CD4-positive, alpha-beta T cell (primary cell): ENCODE data around the gene AQP5. TPM values are rescaled to one million over a fixed set of nuclear protein-coding genes. Genes with fewer than 3 reads are reported as not detected.

ENCODE experiments used
- ATAC-seq: fragments of 200-7000 bp; cut with Tn5 transposase; one replicate; pipeline ENCODE4 v1.10.0; 2022; ENCODE audit warnings: mild to moderate bottlenecking; ENCODE audit not compliant: poor library complexity
- CTCF ChIA-PET: fragments of 350-600 bp; sonication (Branson Sonifier 250); formaldehyde crosslinking; loops from one replicate; lab custom pipeline; 2021; ENCODE audit warnings: antibody characterized with exemption, inconsistent platforms; lab: Charles Lee
- POLR2A ChIA-PET: fragments of 350-600 bp; sonication (Branson Sonifier 250); formaldehyde crosslinking; loops from one replicate; lab custom pipeline; 2021; ENCODE audit warnings: antibody characterized with exemption, inconsistent platforms; lab: Charles Lee
- DNase-seq, 14 experiments: peaks; one replicate each; pipeline ENCODE4 v3.0.0-alpha.2; 2013 to 2020; ENCODE audit warnings: mixed read lengths in 2 of 14
- H3K27ac ChIP-seq, 2 donors: one replicate each; pipeline versions ENCODE4 v1.5.1 to v1.7.0; 2013; ENCODE audit warnings: low read length in 2 of 2, low read depth in 1 of 2, mild to moderate bottlenecking in 1 of 2
- H3K27me3 ChIP-seq, 2 experiments: 1 replicate in 1 of 2; 2 replicates in 1 of 2; pipeline versions ENCODE4 v1.6.1 to v1.7.0; 2013; ENCODE audit warnings: low read length in 2 of 2, control low read depth in 1 of 2, mild to moderate bottlenecking in 1 of 2, moderate library complexity in 1 of 2; ENCODE audit not compliant: insufficient read depth in 2 of 2, control insufficient read depth in 1 of 2
- H3K36me3 ChIP-seq: one replicate; pipeline ENCODE4 v1.6.1; 2013; ENCODE audit warnings: low read length, control low read depth; ENCODE audit not compliant: insufficient read depth
- H3K4me1 ChIP-seq: one replicate; pipeline ENCODE4 v1.6.1; 2013; ENCODE audit warnings: low read length, control low read depth; ENCODE audit not compliant: insufficient read depth
- H3K4me3 ChIP-seq: one replicate; pipeline ENCODE4 v1.5.1; 2013; ENCODE audit warnings: mild to moderate bottlenecking, low read length, moderate library complexity
- H3K9me3 ChIP-seq, 2 experiments: 1 replicate in 1 of 2; 2 replicates in 1 of 2; pipeline versions ENCODE4 v1.6.1 to v1.7.0; 2013; ENCODE audit warnings: low read length in 2 of 2, mild to moderate bottlenecking in 2 of 2, control low read depth in 1 of 2, moderate library complexity in 1 of 2; ENCODE audit not compliant: control insufficient read depth in 1 of 2, insufficient read depth in 1 of 2
- H3K27ac Mint-ChIP-seq: one replicate; pipeline ENCODE4 v1.8.0; 2020; ENCODE audit warnings: mixed read lengths
- H3K27me3 Mint-ChIP-seq: one replicate; pipeline ENCODE4 v1.8.0; 2021; ENCODE audit warnings: mixed read lengths
- H3K36me3 Mint-ChIP-seq: one replicate; pipeline ENCODE4 v1.8.0; 2021; ENCODE audit warnings: low read depth, mixed read lengths
- H3K4me1 Mint-ChIP-seq: one replicate; pipeline ENCODE4 v1.8.0; 2021; ENCODE audit warnings: low read depth, mixed read lengths
- H3K4me3 Mint-ChIP-seq: one replicate; pipeline ENCODE4 v1.8.0; 2020; ENCODE audit warnings: mild to moderate bottlenecking, mixed read lengths
- H3K9me3 Mint-ChIP-seq: one replicate; pipeline ENCODE4 v1.8.0; 2020; ENCODE audit warnings: mixed read lengths
- intact Hi-C, 2 experiments: fragments of 100-400 bp; cut with DNase I in 1 of 2; cut with micrococcal nuclease in 1 of 2; formaldehyde crosslinking; loops; one replicate each; pipeline versions ENCODE4 v1.15.1 to v1.9.0; 2023 to 2025; cut with DNase I, micrococcal nuclease
- total RNA-seq, 174 experiments: library from RNA in 2 of 174; stranded (reverse) in 2 of 174; gene quantifications; one replicate each; pipeline ENCODE4 v1.2.3 and lab custom pipeline; 2021 to 2026
- TF ChIP-seq, protein P1 (sequence below): fragments of 200-600 bp; IDR thresholded peaks from one replicate; pipeline ENCODE4 v1.8.0; 2022; ENCODE audit warnings: antibody characterized with exemption, mild to moderate bottlenecking

The AQP5 gene
- total RNA-seq, 2 experiments from 2014 or later, result not detected

DNA sequence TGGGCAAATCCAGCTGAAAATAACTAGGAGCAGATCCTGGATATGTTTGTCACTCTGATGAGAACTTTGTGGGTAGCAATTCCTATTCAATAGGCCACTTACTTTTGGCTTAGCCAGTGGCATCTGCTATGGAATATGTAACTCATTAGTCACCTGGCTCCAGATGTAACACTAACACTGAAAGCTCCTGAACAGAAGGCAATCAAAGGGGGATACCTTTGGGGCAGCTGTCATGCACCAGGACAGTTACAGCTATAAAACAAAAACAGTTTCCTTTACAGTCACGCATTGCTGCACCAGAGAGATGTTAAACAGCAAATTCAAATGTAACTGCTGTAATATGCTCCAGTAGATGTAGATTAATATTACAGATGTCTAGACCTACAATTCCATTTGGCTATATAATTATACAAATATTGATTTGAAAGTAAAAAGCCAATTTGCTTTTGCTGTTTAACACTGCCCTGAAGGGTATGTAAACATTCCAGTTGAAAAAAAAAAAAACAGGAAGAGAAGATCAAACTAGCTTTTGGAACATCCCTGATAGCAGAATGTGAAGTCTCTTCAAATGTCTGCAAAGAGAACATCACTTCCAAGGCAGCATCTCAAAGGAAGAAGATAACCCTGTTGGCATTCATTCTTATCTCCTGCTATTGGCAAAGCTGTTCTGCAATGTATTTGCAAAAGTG is 45.2 kb downstream of the AQP5 start:
- Mint-ChIP-seq H3K27ac (no peak overlapping the region), H3K4me1 (no peaks in the 10 kb centered on the region), H3K4me3 (no peak overlapping the region), H3K36me3 (peaks cover 29% of the 10 kb centered on the region), H3K9me3 (no peaks in the 10 kb centered on the region), H3K27me3 (no peaks in the 10 kb centered on the region)
- no peak overlapping the region for H3K27ac ChIP-seq
- H3K4me3 ChIP-seq, result no peak overlapping the region
- ChIA-PET POLR2A (no interaction called here), CTCF (interaction anchor here (1.0 to 2.0 kb wide), 4 partner anchors 11 to 104 kb away, joined by 3 to 6 read pairs (median 3); no protein-coding TSS in a partner anchor)
- ATAC-seq (no peak), DNase-seq (no peak)
- TF ChIP-seq, protein P1, sequence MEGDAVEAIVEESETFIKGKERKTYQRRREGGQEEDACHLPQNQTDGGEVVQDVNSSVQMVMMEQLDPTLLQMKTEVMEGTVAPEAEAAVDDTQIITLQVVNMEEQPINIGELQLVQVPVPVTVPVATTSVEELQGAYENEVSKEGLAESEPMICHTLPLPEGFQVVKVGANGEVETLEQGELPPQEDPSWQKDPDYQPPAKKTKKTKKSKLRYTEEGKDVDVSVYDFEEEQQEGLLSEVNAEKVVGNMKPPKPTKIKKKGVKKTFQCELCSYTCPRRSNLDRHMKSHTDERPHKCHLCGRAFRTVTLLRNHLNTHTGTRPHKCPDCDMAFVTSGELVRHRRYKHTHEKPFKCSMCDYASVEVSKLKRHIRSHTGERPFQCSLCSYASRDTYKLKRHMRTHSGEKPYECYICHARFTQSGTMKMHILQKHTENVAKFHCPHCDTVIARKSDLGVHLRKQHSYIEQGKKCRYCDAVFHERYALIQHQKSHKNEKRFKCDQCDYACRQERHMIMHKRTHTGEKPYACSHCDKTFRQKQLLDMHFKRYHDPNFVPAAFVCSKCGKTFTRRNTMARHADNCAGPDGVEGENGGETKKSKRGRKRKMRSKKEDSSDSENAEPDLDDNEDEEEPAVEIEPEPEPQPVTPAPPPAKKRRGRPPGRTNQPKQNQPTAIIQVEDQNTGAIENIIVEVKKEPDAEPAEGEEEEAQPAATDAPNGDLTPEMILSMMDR, result no peak
- H3K9me3 ChIP-seq, result no peaks in the 10 kb centered on the region
- H3K27me3 ChIP-seq, result no peaks in the 10 kb centered on the region
- H3K36me3 ChIP-seq, result peaks cover 4% of the 10 kb centered on the region
- no peaks in the 10 kb centered on the region for H3K4me1 ChIP-seq
- intact Hi-C loops, result no loop called here

DNA sequence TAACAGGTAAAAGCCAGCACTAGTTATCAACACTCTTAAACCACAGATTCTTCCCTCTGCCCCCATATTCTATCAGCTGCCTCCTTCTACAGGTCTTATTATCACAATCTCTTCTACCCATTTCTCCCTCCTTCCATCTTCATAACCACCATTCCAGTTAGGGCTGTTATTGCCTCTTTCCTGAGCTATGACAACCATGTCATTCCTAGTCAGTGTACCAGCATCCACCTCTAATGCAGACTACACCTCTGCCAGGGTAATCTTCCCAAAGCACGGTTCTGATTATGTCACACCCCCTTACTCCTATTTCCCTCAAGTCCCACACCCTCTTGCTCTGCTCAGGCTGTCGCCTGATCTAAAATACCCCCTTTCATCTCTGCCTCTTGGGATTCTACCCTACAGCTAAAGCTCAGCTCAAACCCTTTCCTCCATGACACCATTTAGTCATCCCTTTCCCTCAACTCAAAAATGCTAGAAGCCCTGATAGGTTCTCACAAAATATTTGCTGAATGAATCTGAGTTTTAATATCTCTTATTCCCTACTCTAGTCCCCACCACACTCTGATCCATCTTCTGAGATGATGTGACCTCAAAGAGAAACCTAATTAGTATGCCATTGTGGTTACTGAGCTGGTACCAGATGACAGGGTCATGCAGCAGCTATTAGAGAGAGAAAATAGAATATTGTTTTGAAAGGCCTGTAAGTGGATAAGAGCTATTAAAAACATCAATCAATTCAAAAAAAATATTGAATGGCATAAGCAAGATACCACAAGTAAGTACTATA is 51.9 kb downstream of the AQP5 start:
- ChIA-PET POLR2A (interaction anchor here (1.5 kb wide), 2 partner anchors 8 to 12 kb away, joined by 3 to 5 read pairs; partner anchors contain the start of gene RACGAP1), CTCF (interaction anchor here (0.6 kb wide), 1 partner anchor 24 kb away, joined by 4 read pairs; no protein-coding TSS in a partner anchor)
- H3K36me3 ChIP-seq, result no peaks in the 10 kb centered on the region
- H3K4me3 ChIP-seq, result no peak overlapping the region
- H3K9me3 ChIP-seq, result no peaks in the 10 kb centered on the region
- no peaks in the 10 kb centered on the region for H3K27me3 ChIP-seq
- intact Hi-C loops, result no loop called here
- no peak for ATAC-seq
- H3K36me3 Mint-ChIP-seq, result peaks cover 15% of the 10 kb centered on the region
- H3K9me3 Mint-ChIP-seq, result no peaks in the 10 kb centered on the region
- peak in 1 of 14 experiments; percentile 12 for DNase-seq
- TF ChIP-seq, protein P1, result no peak
- H3K27ac Mint-ChIP-seq, result no peak overlapping the region
- no peaks in the 10 kb centered on the region for H3K27me3 Mint-ChIP-seq
- peaks cover 8% of the 10 kb centered on the region for H3K4me1 Mint-ChIP-seq
- no peaks in the 10 kb centered on the region for H3K4me1 ChIP-seq
- H3K27ac ChIP-seq, result no peak overlapping the region
- no peak overlapping the region for H3K4me3 Mint-ChIP-seq

DNA sequence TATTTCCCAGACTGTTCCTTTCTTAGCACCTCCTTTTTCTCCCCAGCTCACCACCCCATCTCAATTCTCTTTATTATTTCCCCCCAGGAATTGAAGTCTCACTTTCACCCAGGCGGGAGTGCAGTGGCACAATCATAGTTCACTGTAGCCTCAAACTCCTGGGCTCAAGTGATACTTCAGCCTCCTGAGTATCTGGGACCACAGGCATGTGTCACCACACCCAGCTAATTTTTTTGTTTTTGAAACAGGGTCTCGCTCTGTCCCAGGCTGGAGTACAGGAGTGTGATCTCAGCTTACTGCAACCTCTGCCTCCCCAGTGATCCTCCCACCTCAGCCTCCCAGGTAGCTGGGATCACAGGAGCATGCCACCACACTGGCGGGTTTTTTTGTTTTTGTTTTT is 52.7 kb downstream of the AQP5 start:
- Mint-ChIP-seq H3K4me1 (peaks cover 8% of the 10 kb centered on the region), H3K36me3 (peaks cover 15% of the 10 kb centered on the region), H3K27me3 (no peaks in the 10 kb centered on the region), H3K9me3 (no peaks in the 10 kb centered on the region), H3K27ac (no peak overlapping the region), H3K4me3 (no peak overlapping the region)
- TF ChIP-seq, protein P1, result no peak
- ChIA-PET POLR2A (interaction anchor here (1.5 kb wide), 2 partner anchors 9 to 11 kb away, joined by 3 to 5 read pairs; partner anchors contain the start of gene RACGAP1), CTCF (no interaction called here)
- DNase-seq (no peak), ATAC-seq (no peak)
- Histone ChIP-seq H3K4me1 (no peaks in the 10 kb centered on the region), H3K27me3 (no peaks in the 10 kb centered on the region), H3K27ac (no peak overlapping the region), H3K9me3 (no peaks in the 10 kb centered on the region), H3K4me3 (no peak overlapping the region), H3K36me3 (no peaks in the 10 kb centered on the region)
- intact Hi-C loops, result no loop called here

Other genes with a start within 250 kb of the AQP5 start
- 100 to 1,000 TPM; 274 to 279 TPM for gene TMBIM6, start 220.3 kb upstream of the AQP5 start, total RNA-seq
- gene NCKAP5L, start 133.5 kb upstream of the AQP5 start, total RNA-seq, result 1 to 10 TPM; 9.2 to 9.8 TPM
- 1 to 10 TPM; 2.8 to 3.9 TPM for gene BCDIN3D, start 118.8 kb upstream of the AQP5 start, total RNA-seq
- gene FAIM2, start 58.0 kb upstream of the AQP5 start, total RNA-seq, result not detected
- not detected for gene AQP2, start 11.1 kb upstream of the AQP5 start, total RNA-seq
- gene AQP6, start 11.1 kb downstream of the AQP5 start, total RNA-seq, result not detected
- gene RACGAP1, start 63.6 kb downstream of the AQP5 start, total RNA-seq, result 1 to 10 TPM; 3.0 to 3.3 TPM
- 1 to 10 TPM; 1.5 to 2.8 TPM for gene ASIC1, start 95.7 kb downstream of the AQP5 start, total RNA-seq
- gene SMARCD1, start 123.5 kb downstream of the AQP5 start, total RNA-seq, result 10 to 100 TPM; 78.9 to 80.0 TPM
- gene GPD1, start 142.1 kb downstream of the AQP5 start, total RNA-seq, result under 1 TPM; 0.41 to 0.47 TPM
- 10 to 100 TPM; 51.1 to 52.8 TPM for gene COX14, start 150.4 kb downstream of the AQP5 start, total RNA-seq
- gene CERS5, start 205.5 kb downstream of the AQP5 start, total RNA-seq, result 10 to 100 TPM; 42.3 to 44.5 TPM